Activated T-cell treated with anti-CD3 and anti-CD28 coated beads, Interleukin-2, amount 50 U/mL, for 24 hours (primary cell): ENCODE measurements around the gene PLEKHG2.

Experiments
- DNase-seq: peaks from one replicate; pipeline ENCODE4 v3.0.0-alpha.2; 2020
- H3K27ac Mint-ChIP-seq: 2 replicates; pipeline ENCODE4 v1.8.0; 2020; ENCODE audit warnings: mild to moderate bottlenecking, mixed read lengths
- H3K27me3 Mint-ChIP-seq: 2 replicates; pipeline ENCODE4 v1.8.0; 2020; ENCODE audit warnings: mixed read lengths
- H3K36me3 Mint-ChIP-seq: 2 replicates; pipeline ENCODE4 v1.8.0; 2020; ENCODE audit warnings: low read depth, mixed read lengths
- H3K4me1 Mint-ChIP-seq: 2 replicates; pipeline ENCODE4 v1.8.0; 2020; ENCODE audit warnings: low read depth, mixed read lengths
- H3K4me3 Mint-ChIP-seq: 2 replicates; pipeline ENCODE4 v1.8.0; 2020; ENCODE audit warnings: mild to moderate bottlenecking, moderate library complexity, mixed read lengths
- H3K9me3 Mint-ChIP-seq: 2 replicates; pipeline ENCODE4 v1.8.0; 2020; ENCODE audit warnings: mixed read lengths

Gene PLEKHG2

GRCh38 chr19:39416152-39417120, 4.0 kb downstream of the PLEKHG2 start:
- Mint-ChIP-seq H3K36me3 (peaks cover 54% of the 10 kb centered on the region), H3K4me1 (peaks cover 18% of the 10 kb centered on the region), H3K27me3 (no peaks in the 10 kb centered on the region), H3K4me3 (no peak overlapping the region), H3K27ac (no peak overlapping the region), H3K9me3 (no peaks in the 10 kb centered on the region)
- no peak for DNase-seq

DNA sequence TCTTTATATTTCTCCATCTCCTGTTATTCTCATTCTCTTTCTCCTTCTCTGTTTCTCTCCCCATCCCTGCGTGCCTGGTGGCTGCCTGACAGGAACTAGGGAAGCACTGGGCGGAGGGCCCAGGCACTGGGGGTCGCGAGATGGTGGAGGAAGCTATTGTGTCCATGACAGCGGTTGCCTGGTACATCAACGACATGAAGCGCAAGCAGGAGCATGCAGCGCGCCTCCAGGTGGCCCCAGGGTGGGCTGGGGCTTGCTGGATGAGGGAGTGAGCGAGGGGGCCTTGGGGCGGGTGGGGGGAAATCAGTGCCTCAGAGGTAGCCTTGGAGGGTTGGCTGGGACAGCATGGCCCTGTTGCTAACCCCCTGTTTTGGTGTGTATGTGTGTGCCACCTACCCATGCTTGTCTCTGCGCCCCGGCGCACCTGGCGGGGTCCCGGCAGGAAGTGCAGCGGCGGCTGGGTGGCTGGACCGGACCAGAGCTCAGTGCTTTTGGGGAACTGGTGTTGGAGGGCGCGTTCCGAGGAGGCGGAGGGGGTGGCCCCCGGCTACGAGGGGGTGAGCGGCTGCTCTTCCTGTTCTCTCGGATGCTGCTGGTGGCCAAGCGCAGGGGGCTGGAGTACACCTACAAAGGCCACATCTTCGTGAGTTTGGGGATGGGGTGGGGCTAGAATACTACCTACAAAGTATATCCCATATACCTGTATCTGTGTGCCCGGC, 5.2 kb downstream of the PLEKHG2 start:
- peak overlapping the region; percentile 74 for H3K27ac Mint-ChIP-seq
- H3K36me3 Mint-ChIP-seq = peaks cover 62% of the 10 kb centered on the region
- no peak overlapping the region for H3K4me3 Mint-ChIP-seq
- DNase-seq = no peak
- H3K9me3 Mint-ChIP-seq = no peaks in the 10 kb centered on the region
- H3K27me3 Mint-ChIP-seq = no peaks in the 10 kb centered on the region
- peaks cover 11% of the 10 kb centered on the region for H3K4me1 Mint-ChIP-seq

GRCh38 chr19:39419003-39419402, 6.5 kb downstream of the PLEKHG2 start:
- Mint-ChIP-seq H3K27ac (no peak overlapping the region), H3K4me1 (peaks cover 7% of the 10 kb centered on the region)

GRCh38 chr19:39420769-39421168, 8.3 kb downstream of the PLEKHG2 start:
- Mint-ChIP-seq H3K36me3 (peaks cover 63% of the 10 kb centered on the region), H3K27ac (no peak overlapping the region), H3K27me3 (no peaks in the 10 kb centered on the region), H3K9me3 (no peaks in the 10 kb centered on the region), H3K4me1 (no peaks in the 10 kb centered on the region), H3K4me3 (no peak overlapping the region)
- no peak for DNase-seq

More at GRCh38 chr19:39419003-39419402, 6.5 kb downstream of the PLEKHG2 start:
- Mint-ChIP-seq H3K9me3 (no peaks in the 10 kb centered on the region), H3K27me3 (no peaks in the 10 kb centered on the region), H3K4me3 (no peak overlapping the region), H3K36me3 (peaks cover 65% of the 10 kb centered on the region)
- no peak for DNase-seq

DNA sequence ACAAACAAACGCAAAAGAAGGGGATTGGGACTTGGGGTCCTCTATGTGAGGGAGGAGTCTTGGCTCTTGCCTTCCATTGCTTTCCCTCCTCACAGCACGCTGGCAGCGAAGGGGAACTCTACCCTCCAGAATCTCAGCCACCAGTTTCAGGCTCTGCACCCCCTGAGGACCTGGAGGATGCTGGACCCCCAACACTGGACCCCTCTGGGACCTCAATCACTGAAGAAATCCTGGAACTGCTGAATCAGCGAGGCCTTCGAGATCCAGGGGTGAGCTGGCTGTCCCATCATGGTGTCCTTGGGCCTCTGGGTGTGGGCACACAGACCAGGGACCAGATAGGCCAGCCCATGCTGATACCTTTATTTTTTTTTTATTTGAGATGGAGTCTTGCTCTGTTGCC, 9.6 kb downstream of the PLEKHG2 start:
- no peak for DNase-seq
- H3K4me3 Mint-ChIP-seq = no peak overlapping the region
- peaks cover 61% of the 10 kb centered on the region for H3K36me3 Mint-ChIP-seq
- no peaks in the 10 kb centered on the region for H3K27me3 Mint-ChIP-seq
- no peaks in the 10 kb centered on the region for H3K9me3 Mint-ChIP-seq
- no peak overlapping the region for H3K27ac Mint-ChIP-seq
- H3K4me1 Mint-ChIP-seq = no peaks in the 10 kb centered on the region

DNA sequence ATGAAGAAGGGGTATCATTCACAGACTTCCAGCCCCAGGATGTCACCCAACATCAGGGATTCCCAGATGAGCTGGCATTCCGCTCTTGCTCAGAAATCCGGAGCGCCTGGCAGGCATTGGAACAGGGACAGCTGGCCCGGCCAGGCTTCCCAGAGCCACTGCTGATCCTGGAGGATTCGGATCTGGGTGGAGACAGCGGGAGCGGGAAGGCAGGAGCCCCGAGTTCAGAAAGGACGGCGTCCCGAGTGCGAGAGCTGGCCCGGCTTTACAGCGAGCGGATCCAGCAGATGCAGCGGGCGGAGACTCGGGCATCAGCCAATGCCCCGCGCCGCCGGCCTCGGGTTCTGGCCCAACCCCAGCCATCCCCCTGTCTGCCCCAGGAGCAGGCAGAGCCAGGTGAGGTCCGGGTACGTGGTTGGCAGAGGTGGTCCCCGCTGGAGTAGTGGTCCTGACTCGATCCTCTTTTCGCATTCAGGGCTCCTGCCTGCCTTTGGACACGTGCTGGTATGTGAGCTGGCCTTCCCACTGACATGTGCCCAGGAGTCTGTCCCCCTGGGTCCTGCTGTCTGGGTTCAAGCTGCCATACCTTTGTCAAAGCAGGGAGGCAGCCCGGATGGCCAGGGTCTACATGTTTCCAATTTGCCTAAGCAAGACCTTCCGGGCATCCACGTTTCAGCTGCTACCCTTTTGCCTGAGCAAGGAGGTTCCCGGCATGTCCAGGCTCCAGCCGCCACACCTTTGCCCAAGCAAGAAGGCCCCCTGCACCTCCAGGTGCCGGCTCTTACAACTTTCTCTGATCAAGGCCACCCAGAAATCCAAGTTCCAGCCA, 11.0 kb downstream of the PLEKHG2 start:
- Mint-ChIP-seq H3K4me3 (no peak overlapping the region), H3K27me3 (no peaks in the 10 kb centered on the region), H3K9me3 (no peaks in the 10 kb centered on the region), H3K4me1 (no peaks in the 10 kb centered on the region), H3K27ac (peak overlapping the region; percentile 65), H3K36me3 (peaks cover 50% of the 10 kb centered on the region)
- no peak for DNase-seq

DNA sequence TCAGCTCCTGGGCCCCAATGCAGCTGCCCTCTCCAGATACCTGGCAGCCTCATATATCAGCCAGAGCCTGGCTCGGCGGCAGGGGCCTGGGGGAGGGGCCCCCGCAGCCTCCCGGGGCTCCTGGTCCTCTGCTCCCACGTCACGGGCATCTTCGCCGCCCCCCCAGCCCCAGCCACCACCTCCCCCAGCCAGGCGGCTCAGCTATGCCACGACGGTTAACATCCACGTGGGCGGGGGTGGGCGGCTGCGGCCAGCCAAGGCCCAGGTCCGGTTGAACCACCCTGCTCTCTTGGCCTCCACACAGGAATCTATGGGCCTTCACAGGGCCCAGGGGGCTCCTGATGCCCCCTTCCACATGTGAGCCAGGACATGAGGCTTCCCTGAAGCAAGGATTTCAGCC, 12.5 kb downstream of the PLEKHG2 start:
- Mint-ChIP-seq H3K36me3 (peaks cover 42% of the 10 kb centered on the region), H3K9me3 (no peaks in the 10 kb centered on the region), H3K4me1 (peaks cover 3% of the 10 kb centered on the region), H3K27me3 (no peaks in the 10 kb centered on the region), H3K4me3 (no peak overlapping the region), H3K27ac (no peak overlapping the region)
- no peak for DNase-seq

DNA sequence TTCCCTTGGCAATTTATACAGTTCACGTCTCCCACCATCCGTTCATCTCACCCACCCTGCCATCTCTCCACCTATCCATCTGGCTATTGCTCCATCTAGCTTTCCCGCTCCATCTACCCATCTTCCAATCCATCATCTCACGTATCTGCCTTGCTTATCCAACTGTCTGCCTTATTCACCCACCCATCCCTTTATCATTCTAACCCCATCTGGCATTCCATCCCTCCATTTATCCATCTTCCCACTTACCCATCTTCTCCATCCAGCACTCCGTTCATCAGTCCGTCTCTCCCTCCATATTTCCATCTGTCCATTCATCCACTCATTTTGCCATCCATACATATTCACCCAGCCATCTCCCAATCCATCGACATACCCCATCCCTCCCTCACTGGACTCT, 13.3 kb downstream of the PLEKHG2 start:
- H3K9me3 Mint-ChIP-seq = no peaks in the 10 kb centered on the region
- H3K36me3 Mint-ChIP-seq = peaks cover 40% of the 10 kb centered on the region
- no peak overlapping the region for H3K4me3 Mint-ChIP-seq
- peaks cover 9% of the 10 kb centered on the region for H3K4me1 Mint-ChIP-seq
- H3K27ac Mint-ChIP-seq = peak overlapping the region; percentile 8
- no peaks in the 10 kb centered on the region for H3K27me3 Mint-ChIP-seq
- no peak for DNase-seq

DNA sequence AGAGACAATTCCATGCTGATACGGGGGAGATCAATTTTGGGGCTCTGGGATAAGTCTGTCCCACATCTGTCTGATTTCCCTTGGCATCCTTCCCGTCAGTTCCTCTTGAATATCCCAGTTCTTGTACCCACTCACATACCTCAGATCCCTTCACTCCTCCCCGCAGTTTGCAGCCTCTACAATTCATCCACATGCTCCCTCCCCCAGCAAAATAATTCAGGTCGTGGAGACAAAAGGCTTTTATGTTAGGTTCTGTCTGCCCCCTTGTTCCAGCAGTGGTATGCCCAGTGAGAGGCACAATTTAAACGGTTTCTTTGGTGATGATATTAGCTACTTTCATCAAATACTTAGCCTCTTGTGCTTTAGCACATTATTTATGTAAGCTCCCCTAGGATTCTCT, 13.7 kb downstream of the PLEKHG2 start:
- H3K4me1 Mint-ChIP-seq = peaks cover 13% of the 10 kb centered on the region
- H3K27ac Mint-ChIP-seq = peak overlapping the region; percentile 1
- DNase-seq = no peak
- no peak overlapping the region for H3K4me3 Mint-ChIP-seq
- H3K9me3 Mint-ChIP-seq = no peaks in the 10 kb centered on the region
- H3K36me3 Mint-ChIP-seq = peaks cover 41% of the 10 kb centered on the region
- H3K27me3 Mint-ChIP-seq = no peaks in the 10 kb centered on the region

GRCh38 chr19:39427707-39428106, 15.2 kb downstream of the PLEKHG2 start:
- peaks cover 24% of the 10 kb centered on the region for H3K4me1 Mint-ChIP-seq
- H3K4me3 Mint-ChIP-seq = no peak overlapping the region
- H3K27me3 Mint-ChIP-seq = no peaks in the 10 kb centered on the region
- H3K27ac Mint-ChIP-seq = no peak overlapping the region
- DNase-seq = no peak
- H3K36me3 Mint-ChIP-seq = peaks cover 44% of the 10 kb centered on the region
- H3K9me3 Mint-ChIP-seq = no peaks in the 10 kb centered on the region

DNA sequence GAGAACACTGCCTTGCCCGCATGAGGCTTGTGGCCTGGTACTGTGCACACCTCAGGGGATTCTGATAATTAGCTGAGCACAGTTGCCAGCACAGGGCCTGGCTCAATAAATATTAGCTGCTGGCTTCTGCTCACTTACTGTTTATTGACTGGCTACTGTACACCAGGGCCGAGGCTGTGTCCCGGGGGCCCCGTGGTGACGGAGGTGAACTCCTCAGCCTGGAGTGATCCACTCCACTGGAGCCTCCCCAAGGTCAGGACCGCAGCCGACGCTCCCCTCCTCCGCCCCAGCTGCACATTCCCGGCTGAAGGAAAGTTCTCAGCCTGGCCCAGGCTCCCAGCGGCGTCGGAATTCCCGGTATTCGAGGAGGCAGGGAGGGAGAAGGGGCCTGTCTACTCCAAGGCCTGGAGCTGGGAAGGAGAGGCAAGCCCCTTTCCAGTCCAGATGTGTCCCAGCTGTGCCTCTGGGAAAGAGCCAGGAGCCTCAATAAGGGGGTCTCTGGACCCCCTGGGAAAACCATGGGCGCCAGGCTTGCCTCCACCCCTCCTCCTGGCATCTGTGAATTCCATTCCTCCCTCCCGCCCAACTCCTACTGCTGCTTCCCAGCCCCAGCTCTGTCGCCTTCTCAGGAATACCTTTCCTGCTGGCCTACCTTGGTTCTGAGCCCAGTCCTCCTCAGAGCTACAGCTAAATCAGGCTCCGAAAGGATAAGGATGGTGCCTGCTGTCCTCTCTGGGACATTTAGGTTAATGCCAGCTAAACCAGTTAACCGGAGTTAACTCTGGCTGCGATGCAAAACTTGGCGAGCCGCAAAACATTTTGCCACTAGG, 16.0 kb downstream of the PLEKHG2 start:
- peak overlapping the region; percentile 47 for H3K27ac Mint-ChIP-seq
- H3K9me3 Mint-ChIP-seq = no peaks in the 10 kb centered on the region
- H3K36me3 Mint-ChIP-seq = peaks cover 46% of the 10 kb centered on the region
- DNase-seq = no peak
- no peak overlapping the region for H3K4me3 Mint-ChIP-seq
- peaks cover 31% of the 10 kb centered on the region for H3K4me1 Mint-ChIP-seq
- H3K27me3 Mint-ChIP-seq = no peaks in the 10 kb centered on the region

DNA sequence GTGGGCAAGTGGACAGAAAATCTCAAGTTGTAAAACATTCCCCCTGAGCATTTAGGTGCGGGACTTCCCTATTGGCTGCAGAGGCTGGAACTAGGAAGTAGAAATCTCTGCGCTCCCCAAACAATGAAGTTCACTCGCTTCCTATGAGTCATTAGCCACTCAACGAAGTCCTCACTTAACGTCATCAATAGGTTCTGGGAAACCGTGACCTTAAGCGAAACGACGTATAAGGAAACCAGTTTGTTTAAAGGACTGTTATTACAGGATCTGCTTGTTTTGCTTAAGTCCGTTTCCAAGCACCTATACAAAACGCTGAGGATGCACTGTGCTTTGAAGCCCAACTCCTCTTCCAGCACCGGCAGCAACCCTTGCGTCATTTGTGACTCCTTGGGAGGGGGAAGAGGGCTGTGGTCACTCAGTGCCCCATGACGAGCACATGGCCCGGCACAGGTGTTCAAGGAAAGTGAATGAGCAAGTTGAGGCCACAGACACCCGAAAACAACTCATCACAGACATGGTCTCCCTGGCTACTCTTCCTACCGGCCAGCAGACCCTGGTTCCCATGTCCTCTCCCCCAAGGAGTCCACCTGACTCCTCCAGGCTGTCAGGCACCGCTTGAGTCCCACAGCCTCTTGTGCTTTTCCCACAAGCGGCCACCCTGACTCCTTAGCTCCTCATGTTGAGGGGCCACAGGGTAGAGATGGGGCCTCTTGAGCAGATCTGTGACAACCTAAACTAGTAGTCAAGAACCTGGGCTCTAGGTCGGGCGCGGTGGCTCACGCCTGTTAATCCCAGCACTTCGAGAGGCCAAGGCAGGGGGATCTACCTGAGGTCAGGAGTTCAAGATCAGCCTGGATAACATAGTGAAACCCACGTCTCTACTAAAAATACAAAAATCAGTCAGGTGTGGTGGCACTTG, 18.5 kb downstream of the PLEKHG2 start:
- Mint-ChIP-seq H3K4me3 (peak overlapping the region; percentile 54), H3K9me3 (no peaks in the 10 kb centered on the region), H3K27me3 (no peaks in the 10 kb centered on the region), H3K27ac (peak overlapping the region; percentile 97), H3K4me1 (peaks cover 48% of the 10 kb centered on the region), H3K36me3 (peaks cover 55% of the 10 kb centered on the region)
- peak; percentile 77 for DNase-seq

GRCh38 chr19:39432677-39433025, 20.2 kb downstream of the PLEKHG2 start:
- Mint-ChIP-seq H3K36me3 (peaks cover 59% of the 10 kb centered on the region), H3K4me1 (peaks cover 61% of the 10 kb centered on the region), H3K9me3 (no peaks in the 10 kb centered on the region), H3K27me3 (no peaks in the 10 kb centered on the region), H3K27ac (peak overlapping the region; percentile 99), H3K4me3 (peak overlapping the region; percentile 95)
- no peak for DNase-seq
